HL-60 (cell line): ENCODE results near the gene HUS1B.

Experiments used
- CTCF ChIP-seq: IDR thresholded peaks from one replicate; pipeline ENCODE4 v1.5.1; 2011; ENCODE audit warnings: low read length, control low read depth, inconsistent platforms; ENCODE audit not compliant: insufficient read depth
- REST ChIP-seq: IDR thresholded peaks from 2 replicates; pipeline ENCODE4 v1.6.1; 2012; ENCODE audit warnings: low read depth; ENCODE audit not compliant: insufficient replicate concordance
- SPI1 ChIP-seq: IDR thresholded peaks from 2 replicates; pipeline ENCODE4 v1.6.1; 2012; ENCODE audit warnings: low read depth, mild to moderate bottlenecking, borderline replicate concordance

- TF ChIP-seq CTCF (no peak), SPI1 (no peak), REST (no peak)
Measured at GRCh38 chr6:621931-622330, 35.0 kb downstream of the HUS1B start.
